Measurements from ENCODE around the gene SF3B2. TPM values are rescaled to one million over a fixed set of nuclear protein-coding genes. Genes with fewer than 3 reads are reported as not detected.

SF3B2 gene
- total and polyA plus RNA-seq, 9 of the 15 experiments (the other 6 are each of a cell fraction or from before 2014, with no cell fraction given): 58.3 to 248 (median 157) TPM

- TF ChIP-seq SP2 (IDR thresholded peaks at IDR 0.05; ENCODE audit: extremely low read depth, low read depth, low read length, poor library complexity, severe bottlenecking) (no peak), MAFG (tag; conservative IDR thresholded peaks at IDR 0.05) (peak; percentile 80), RBM25 (IDR thresholded peaks at IDR 0.05; ENCODE audit: low read depth, low read length, severe bottlenecking) (no peak), MAZ (CRISPR knock-in tag; conservative IDR thresholded peaks at IDR 0.05 in 1 of 2, IDR thresholded peaks at IDR 0.05 in 1 of 2) (peak in 1 of 2 experiments; percentile 13; a peak in 1 of 4 replicates), SMARCA4 (IDR thresholded peaks at IDR 0.05) (0 out of 2 replicates have a peak, but pooled peaks have one; percentile 34), ZSCAN29 (IDR thresholded peaks at IDR 0.05) (no peak), FOSL1 (tag; conservative IDR thresholded peaks at IDR 0.05) (peak; percentile 64), ZNF316 (IDR thresholded peaks at IDR 0.05) (peak; percentile 89), CTBP1 (IDR thresholded peaks at IDR 0.05; ENCODE audit: borderline replicate concordance) (peak; percentile 47; the same call in 1 of the 2 replicates), DNMT1 (IDR thresholded peaks at IDR 0.05) (no peak), CBFA2T3 (IDR thresholded peaks at IDR 0.05) (peak; percentile 15; the same call in 1 of the 2 replicates), JUN (IDR thresholded peaks at IDR 0.05; ENCODE audit: borderline replicate concordance, low read depth, low read length) (no peak), JUN (CRISPR knock-in tag; IDR thresholded peaks at IDR 0.05; ENCODE audit: borderline replicate concordance) (no peak), NUFIP1 (IDR thresholded peaks at IDR 0.05; ENCODE audit: partially characterized antibody) (no peak)
- TF ChIP-seq, protein P1, sequence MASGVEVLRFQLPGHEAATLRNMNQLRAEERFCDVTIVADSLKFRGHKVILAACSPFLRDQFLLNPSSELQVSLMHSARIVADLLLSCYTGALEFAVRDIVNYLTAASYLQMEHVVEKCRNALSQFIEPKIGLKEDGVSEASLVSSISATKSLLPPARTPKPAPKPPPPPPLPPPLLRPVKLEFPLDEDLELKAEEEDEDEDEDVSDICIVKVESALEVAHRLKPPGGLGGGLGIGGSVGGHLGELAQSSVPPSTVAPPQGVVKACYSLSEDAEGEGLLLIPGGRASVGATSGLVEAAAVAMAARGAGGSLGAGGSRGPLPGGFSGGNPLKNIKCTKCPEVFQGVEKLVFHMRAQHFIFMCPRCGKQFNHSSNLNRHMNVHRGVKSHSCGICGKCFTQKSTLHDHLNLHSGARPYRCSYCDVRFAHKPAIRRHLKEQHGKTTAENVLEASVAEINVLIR (CRISPR knock-in tag; IDR thresholded peaks at IDR 0.05): no peak
- TF ChIP-seq, protein P2, sequence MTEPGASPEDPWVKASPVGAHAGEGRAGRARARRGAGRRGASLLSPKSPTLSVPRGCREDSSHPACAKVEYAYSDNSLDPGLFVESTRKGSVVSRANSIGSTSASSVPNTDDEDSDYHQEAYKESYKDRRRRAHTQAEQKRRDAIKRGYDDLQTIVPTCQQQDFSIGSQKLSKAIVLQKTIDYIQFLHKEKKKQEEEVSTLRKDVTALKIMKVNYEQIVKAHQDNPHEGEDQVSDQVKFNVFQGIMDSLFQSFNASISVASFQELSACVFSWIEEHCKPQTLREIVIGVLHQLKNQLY (CRISPR knock-in tag; conservative IDR thresholded peaks at IDR 0.05): no peak
- TF ChIP-seq, protein P3, sequence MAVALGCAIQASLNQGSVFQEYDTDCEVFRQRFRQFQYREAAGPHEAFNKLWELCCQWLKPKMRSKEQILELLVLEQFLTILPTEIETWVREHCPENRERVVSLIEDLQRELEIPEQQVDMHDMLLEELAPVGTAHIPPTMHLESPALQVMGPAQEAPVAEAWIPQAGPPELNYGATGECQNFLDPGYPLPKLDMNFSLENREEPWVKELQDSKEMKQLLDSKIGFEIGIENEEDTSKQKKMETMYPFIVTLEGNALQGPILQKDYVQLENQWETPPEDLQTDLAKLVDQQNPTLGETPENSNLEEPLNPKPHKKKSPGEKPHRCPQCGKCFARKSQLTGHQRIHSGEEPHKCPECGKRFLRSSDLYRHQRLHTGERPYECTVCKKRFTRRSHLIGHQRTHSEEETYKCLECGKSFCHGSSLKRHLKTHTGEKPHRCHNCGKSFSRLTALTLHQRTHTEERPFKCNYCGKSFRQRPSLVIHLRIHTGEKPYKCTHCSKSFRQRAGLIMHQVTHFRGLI (CRISPR knock-in tag; IDR thresholded peaks at IDR 0.05): no peak
- TF ChIP-seq, protein P4, sequence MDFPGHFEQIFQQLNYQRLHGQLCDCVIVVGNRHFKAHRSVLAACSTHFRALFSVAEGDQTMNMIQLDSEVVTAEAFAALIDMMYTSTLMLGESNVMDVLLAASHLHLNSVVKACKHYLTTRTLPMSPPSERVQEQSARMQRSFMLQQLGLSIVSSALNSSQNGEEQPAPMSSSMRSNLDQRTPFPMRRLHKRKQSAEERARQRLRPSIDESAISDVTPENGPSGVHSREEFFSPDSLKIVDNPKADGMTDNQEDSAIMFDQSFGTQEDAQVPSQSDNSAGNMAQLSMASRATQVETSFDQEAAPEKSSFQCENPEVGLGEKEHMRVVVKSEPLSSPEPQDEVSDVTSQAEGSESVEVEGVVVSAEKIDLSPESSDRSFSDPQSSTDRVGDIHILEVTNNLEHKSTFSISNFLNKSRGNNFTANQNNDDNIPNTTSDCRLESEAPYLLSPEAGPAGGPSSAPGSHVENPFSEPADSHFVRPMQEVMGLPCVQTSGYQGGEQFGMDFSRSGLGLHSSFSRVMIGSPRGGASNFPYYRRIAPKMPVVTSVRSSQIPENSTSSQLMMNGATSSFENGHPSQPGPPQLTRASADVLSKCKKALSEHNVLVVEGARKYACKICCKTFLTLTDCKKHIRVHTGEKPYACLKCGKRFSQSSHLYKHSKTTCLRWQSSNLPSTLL (IDR thresholded peaks at IDR 0.05): no peak
Measured at GRCh38 chr11:66112601-66113499, 60.7 kb downstream of the SF3B2 start (continued).

All from K562 (cell line).